ENCODE data around the gene SYNE2.

SYNE2 gene

GRCh38 chr14:63982156-63982555 is 129.4 kb downstream of the SYNE2 start:
- TF ChIP-seq, protein P1, sequence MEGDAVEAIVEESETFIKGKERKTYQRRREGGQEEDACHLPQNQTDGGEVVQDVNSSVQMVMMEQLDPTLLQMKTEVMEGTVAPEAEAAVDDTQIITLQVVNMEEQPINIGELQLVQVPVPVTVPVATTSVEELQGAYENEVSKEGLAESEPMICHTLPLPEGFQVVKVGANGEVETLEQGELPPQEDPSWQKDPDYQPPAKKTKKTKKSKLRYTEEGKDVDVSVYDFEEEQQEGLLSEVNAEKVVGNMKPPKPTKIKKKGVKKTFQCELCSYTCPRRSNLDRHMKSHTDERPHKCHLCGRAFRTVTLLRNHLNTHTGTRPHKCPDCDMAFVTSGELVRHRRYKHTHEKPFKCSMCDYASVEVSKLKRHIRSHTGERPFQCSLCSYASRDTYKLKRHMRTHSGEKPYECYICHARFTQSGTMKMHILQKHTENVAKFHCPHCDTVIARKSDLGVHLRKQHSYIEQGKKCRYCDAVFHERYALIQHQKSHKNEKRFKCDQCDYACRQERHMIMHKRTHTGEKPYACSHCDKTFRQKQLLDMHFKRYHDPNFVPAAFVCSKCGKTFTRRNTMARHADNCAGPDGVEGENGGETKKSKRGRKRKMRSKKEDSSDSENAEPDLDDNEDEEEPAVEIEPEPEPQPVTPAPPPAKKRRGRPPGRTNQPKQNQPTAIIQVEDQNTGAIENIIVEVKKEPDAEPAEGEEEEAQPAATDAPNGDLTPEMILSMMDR (IDR thresholded peaks at IDR 0.05; ENCODE audit: extremely low read depth, insufficient read depth, missing control alignments): no peak
- in situ Hi-C loops (cut with MboI; ENCODE audit: low pct_unique_long_range_greater_than_20kb, low sequenced_read_pairs, unreplicated experiment): no loop called here
- DNase-seq (ENCODE audit: low spot score): no peak

- TF ChIP-seq, protein P1 (IDR thresholded peaks at IDR 0.05; ENCODE audit: extremely low read depth, insufficient read depth, missing control alignments): no peak
- DNase-seq (ENCODE audit: low spot score): no peak
- in situ Hi-C loops (cut with MboI; ENCODE audit: low pct_unique_long_range_greater_than_20kb, low sequenced_read_pairs, unreplicated experiment): no loop called here
Observed at GRCh38 chr14:63982629-63983028, 129.8 kb downstream of the SYNE2 start.

- in situ Hi-C loops (cut with MboI; ENCODE audit: low pct_unique_long_range_greater_than_20kb, low sequenced_read_pairs, unreplicated experiment): no loop called here
- no peak for DNase-seq (ENCODE audit: low spot score)
- TF ChIP-seq, protein P1 (IDR thresholded peaks at IDR 0.05; ENCODE audit: extremely low read depth, insufficient read depth, missing control alignments): no peak
Observed at GRCh38 chr14:63986789-63987533, 134.2 kb downstream of the SYNE2 start.

GRCh38 chr14:63988579-63988978 is 135.8 kb downstream of the SYNE2 start:
- no peak for DNase-seq (ENCODE audit: low spot score)
- TF ChIP-seq, protein P1 (IDR thresholded peaks at IDR 0.05; ENCODE audit: extremely low read depth, insufficient read depth, missing control alignments): no peak
- in situ Hi-C loops (cut with MboI; ENCODE audit: low pct_unique_long_range_greater_than_20kb, low sequenced_read_pairs, unreplicated experiment): no loop called here

- in situ Hi-C loops (cut with MboI; ENCODE audit: low pct_unique_long_range_greater_than_20kb, low sequenced_read_pairs, unreplicated experiment): no loop called here
- TF ChIP-seq, protein P1 (IDR thresholded peaks at IDR 0.05; ENCODE audit: extremely low read depth, insufficient read depth, missing control alignments): no peak
- no peak for DNase-seq (ENCODE audit: low spot score)
Observed at GRCh38 chr14:63991833-63992232, 139.0 kb downstream of the SYNE2 start.

DNA sequence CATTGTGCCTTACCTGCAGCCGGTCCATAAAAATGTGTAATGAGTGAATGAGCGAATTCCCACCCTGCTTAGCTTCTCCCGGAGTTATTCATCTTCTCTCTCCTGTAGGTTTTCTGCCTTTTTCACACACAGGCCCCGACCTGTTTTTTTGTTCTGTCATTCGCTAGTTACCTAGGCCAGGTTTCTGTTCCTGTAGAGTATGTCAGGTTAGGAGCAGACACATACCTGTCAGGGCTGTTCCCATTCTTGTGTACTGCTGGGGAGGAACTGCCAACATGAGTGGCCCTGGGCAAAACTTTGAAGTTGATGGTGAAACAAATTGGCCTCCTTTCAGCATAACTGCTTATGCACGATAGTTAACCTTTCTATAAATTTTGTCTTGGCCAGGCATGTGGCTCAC is 140.1 kb downstream of the SYNE2 start:
- no peak for DNase-seq (ENCODE audit: low spot score)
- TF ChIP-seq, protein P1 (IDR thresholded peaks at IDR 0.05; ENCODE audit: extremely low read depth, insufficient read depth, missing control alignments): no peak
- in situ Hi-C loops (cut with MboI; ENCODE audit: low pct_unique_long_range_greater_than_20kb, low sequenced_read_pairs, unreplicated experiment): no loop called here

Measured in GM13977 (cell line).